Caco-2 (cell line): ENCODE data around the gene GNG7. TPM values are rescaled to one million over a fixed set of nuclear protein-coding genes. Genes with fewer than 3 reads are reported as not detected.

Source experiments
- BruUV-seq: library from RNA; stranded (reverse); fragments of 400-500 nt; replicated peaks from 2 replicates; lab custom pipeline; 2021; lab: Mats Ljungman, UMichigan
- CTCF ChIA-PET: fragments of 300-600 bp; sonication (Branson Sonifier 250); formaldehyde crosslinking; loops from one replicate; lab custom pipeline; 2022; ENCODE audit warnings: antibody characterized with exemption; lab: Charles Lee
- POLR2A ChIA-PET: fragments of 300-600 bp; sonication (Branson Sonifier 250); formaldehyde crosslinking; loops from one replicate; lab custom pipeline; 2022; ENCODE audit warnings: antibody characterized with exemption; lab: Charles Lee
- DNase-seq, 2 experiments: peaks; one replicate each; pipeline versions ENCODE4 v3.0.0 to v3.0.0-alpha.2; 2020 to 2022
- H3K27me3 ChIP-seq: replicated peaks from 2 replicates; pipeline ENCODE4 v1.6.0; 2011; ENCODE audit warnings: low read length; ENCODE audit not compliant: control insufficient read depth, insufficient read depth
- H3K36me3 ChIP-seq: 2 replicates; pipeline ENCODE4 v1.5.1; 2011; ENCODE audit warnings: low read length; ENCODE audit not compliant: control insufficient read depth, insufficient read depth
- H3K4me1 ChIP-seq: fragments of 250-450 bp; sonication (Bioruptor Pico); 2 replicates; pipeline ENCODE4 v1.5.1; 2020; ENCODE audit warnings: mild to moderate bottlenecking
- H3K4me3 ChIP-seq: 2 replicates; pipeline ENCODE4 v1.5.1; 2011; ENCODE audit warnings: low read depth, mild to moderate bottlenecking, control low read depth, low read length
- H3K9me3 ChIP-seq: fragments of 250-450 bp; sonication (Bioruptor Pico); 2 replicates; pipeline ENCODE4 v1.5.1; 2020; ENCODE audit warnings: mild to moderate bottlenecking, moderate library complexity
- H3K27ac Mint-ChIP-seq: one replicate; pipeline ENCODE4 v1.8.0; 2022; ENCODE audit warnings: mixed read lengths; ENCODE audit not compliant: unreplicated experiment
- H3K27me3 Mint-ChIP-seq: one replicate; pipeline ENCODE4 v1.8.0; 2022; ENCODE audit warnings: mixed read lengths; ENCODE audit not compliant: insufficient read depth, unreplicated experiment
- H3K36me3 Mint-ChIP-seq: one replicate; pipeline ENCODE4 v1.8.0; 2022; ENCODE audit warnings: mild to moderate bottlenecking, mixed read lengths; ENCODE audit not compliant: insufficient read depth, unreplicated experiment
- H3K4me1 Mint-ChIP-seq: one replicate; pipeline ENCODE4 v1.8.0; 2022; ENCODE audit warnings: low read depth, mixed read lengths; ENCODE audit not compliant: unreplicated experiment
- H3K4me3 Mint-ChIP-seq: one replicate; pipeline ENCODE4 v1.8.0; 2022; ENCODE audit warnings: mild to moderate bottlenecking, moderate library complexity, mixed read lengths; ENCODE audit not compliant: unreplicated experiment
- H3K9me3 Mint-ChIP-seq: one replicate; pipeline ENCODE4 v1.8.0; 2022; ENCODE audit warnings: mixed read lengths; ENCODE audit not compliant: unreplicated experiment
- CTCF ChIP-seq, 2 experiments: fragments of 200-600 bp in 1 of 2; IDR thresholded peaks; 1 replicate in 1 of 2; 2 replicates in 1 of 2; pipeline versions ENCODE4 v1.5.1 to v1.8.0; 2011 to 2022; ENCODE audit warnings: antibody characterized with exemption in 1 of 2, control low read depth in 1 of 2, inconsistent platforms in 1 of 2, low read depth in 1 of 2, low read length in 1 of 2, mild to moderate bottlenecking in 1 of 2, moderate library complexity in 1 of 2; ENCODE audit not compliant: insufficient read depth in 1 of 2, severe bottlenecking in 1 of 2, unreplicated experiment in 1 of 2
- intact Hi-C: fragments of 100-400 bp; cut with micrococcal nuclease; formaldehyde crosslinking; loops from one replicate; pipeline ENCODE4 v1.10.0; 2022; ENCODE audit not compliant: unreplicated experiment
- total RNA-seq: library from RNA; stranded (reverse); gene quantifications from 2 replicates; pipeline ENCODE4 v1.2.3, GENCODE V29; 2022

The GNG7 gene
- total RNA-seq, 1 experiment from 2014 or later: 0.43 TPM

GRCh38 chr19:2611483-2612464 lies 90.7 kb downstream of the GNG7 start:
- no peaks in the 10 kb centered on the region for H3K36me3 Mint-ChIP-seq
- H3K27me3 Mint-ChIP-seq: no peaks in the 10 kb centered on the region
- Histone ChIP-seq H3K9me3 (0 out of 2 replicates have a peak, but pooled peaks cover 5% of the 10 kb centered on the region), H3K36me3 (no peaks in the 10 kb centered on the region), H3K4me1 (no peaks in the 10 kb centered on the region), H3K4me3 (no peak overlapping the region), H3K27me3 (no peaks in the 10 kb centered on the region)
- no peak overlapping the region for H3K27ac Mint-ChIP-seq
- H3K4me3 Mint-ChIP-seq: peak overlapping the region; percentile 76
- H3K4me1 Mint-ChIP-seq: no peaks in the 10 kb centered on the region
- intact Hi-C loops: loop anchor here (1.0 to 5.0 kb wide), 3 partner anchors 34 to 137 kb away; no protein-coding TSS in a partner anchor
- ChIA-PET POLR2A (interaction anchor here (0.6 to 1.9 kb wide), 7 partner anchors 13 to 626 kb away, joined by 3 to 51 read pairs (median 5); partner anchors contain the start of genes GADD45B and TIMM13), CTCF (interaction anchor here (0.5 to 1.5 kb wide), 25 partner anchors 8 to 281 kb away, joined by 3 to 30 read pairs (median 5); partner anchors contain the start of genes GADD45B, LMNB2, SGTA and TIMM13)
- DNase-seq: no peak
- H3K9me3 Mint-ChIP-seq: no peaks in the 10 kb centered on the region
- BruUV-seq: no TSS peak
- no peak for TF ChIP-seq CTCF (IDR thresholded peaks at IDR 0.05; ENCODE audit: insufficient read depth in 1 of 2, low read depth in 1 of 2, low read length in 1 of 2, severe bottlenecking in 1 of 2, unreplicated experiment in 1 of 2)

GRCh38 chr19:2610637-2611482 lies 91.6 kb downstream of the GNG7 start:
- peak overlapping the region; percentile 76 for H3K4me3 Mint-ChIP-seq
- Histone ChIP-seq H3K9me3 (0 out of 2 replicates have a peak, but pooled peaks cover 5% of the 10 kb centered on the region), H3K4me3 (peak overlapping the region; percentile 37), H3K4me1 (no peaks in the 10 kb centered on the region), H3K36me3 (no peaks in the 10 kb centered on the region), H3K27me3 (no peaks in the 10 kb centered on the region)
- H3K27me3 Mint-ChIP-seq: no peaks in the 10 kb centered on the region
- peak; percentile 87 to 94 for DNase-seq
- no peaks in the 10 kb centered on the region for H3K36me3 Mint-ChIP-seq
- H3K9me3 Mint-ChIP-seq: no peaks in the 10 kb centered on the region
- no TSS peak for BruUV-seq
- peak; percentile 93 to 95 for TF ChIP-seq CTCF (IDR thresholded peaks at IDR 0.05; ENCODE audit: insufficient read depth in 1 of 2, low read depth in 1 of 2, low read length in 1 of 2, severe bottlenecking in 1 of 2, unreplicated experiment in 1 of 2)
- ChIA-PET CTCF (interaction anchor here (0.5 to 1.5 kb wide), 25 partner anchors 9 to 860 kb away, joined by 3 to 30 read pairs (median 4); partner anchors contain the start of genes GADD45B, LMNB2, SGTA and TIMM13), POLR2A (interaction anchor here (0.6 to 1.9 kb wide), 5 partner anchors 12 to 183 kb away, joined by 3 to 51 read pairs (median 5); partner anchors contain the start of genes GADD45B and TIMM13)
- intact Hi-C loops: loop anchor here (1.0 to 5.0 kb wide), 3 partner anchors 34 to 137 kb away; no protein-coding TSS in a partner anchor
- peak overlapping the region; percentile 64 for H3K27ac Mint-ChIP-seq
- no peaks in the 10 kb centered on the region for H3K4me1 Mint-ChIP-seq
